Kidney (tissue), 14 donors: Measurements from ENCODE around the gene POP5. TPM values are rescaled to one million over a fixed set of nuclear protein-coding genes. Genes with fewer than 3 reads are reported as not detected.
A peak's percentile ranks its signal among the peaks of the same experiment; 100 is the strongest.

Experiments used
- DNase-seq, 5 donors: peaks; one replicate each; pipeline ENCODE4 v3.0.0-alpha.2; 2013 to 2020
- FAIRE-seq: peaks from 2 replicates; lab custom pipeline; 2012; peaks lifted over from hg19 to GRCh38; lab: Jason Lieb, UNC
- H3K27ac ChIP-seq, 2 donors: one replicate each; pipeline ENCODE4 v1.7.0; 2013; ENCODE audit warnings: low read depth in 2 of 2, low read length in 2 of 2, inconsistent platforms in 1 of 2
- H3K27me3 ChIP-seq: one replicate; pipeline ENCODE4 v1.7.1; 2013; ENCODE audit warnings: low read length, inconsistent platforms; ENCODE audit not compliant: control insufficient read depth, insufficient read depth
- H3K36me3 ChIP-seq, 3 donors: one replicate each; pipeline versions ENCODE4 v1.7.0 to v1.7.1; 2013; ENCODE audit warnings: low read length in 3 of 3, control low read depth in 1 of 3, inconsistent platforms in 1 of 3; ENCODE audit not compliant: insufficient read depth in 3 of 3, control insufficient read depth in 2 of 3
- H3K4me1 ChIP-seq, 3 donors: one replicate each; pipeline versions ENCODE4 v1.7.0 to v1.7.1; 2013; ENCODE audit warnings: low read length in 3 of 3, inconsistent platforms in 1 of 3, low read depth in 1 of 3; ENCODE audit not compliant: control insufficient read depth in 2 of 3, insufficient read depth in 2 of 3
- H3K4me3 ChIP-seq, 3 donors: one replicate each; pipeline versions ENCODE4 v1.7.0 to v1.8.1; 2013; ENCODE audit warnings: low read length in 3 of 3, control low read depth in 1 of 3, inconsistent platforms in 1 of 3
- H3K9ac ChIP-seq, 3 donors: one replicate each; pipeline versions ENCODE4 v1.7.0 to v1.7.1; 2013; ENCODE audit warnings: low read length in 3 of 3, control low read depth in 1 of 3, inconsistent platforms in 1 of 3
- H3K9me3 ChIP-seq, 3 donors: one replicate each; pipeline versions ENCODE4 v1.7.0 to v1.7.1; 2013; ENCODE audit warnings: low read length in 3 of 3, control low read depth in 1 of 3, inconsistent platforms in 1 of 3; ENCODE audit not compliant: control insufficient read depth in 2 of 3, insufficient read depth in 1 of 3
- CTCF ChIP-seq: IDR thresholded peaks from 3 replicates; pipeline ENCODE4 v1.5.1; 2012; ENCODE audit warnings: mild to moderate bottlenecking, moderate library complexity, borderline replicate concordance; ENCODE audit not compliant: insufficient read depth; ENCODE audit errors: extremely low read depth
- intact Hi-C: fragments of 100-400 bp; cut with DNase I; formaldehyde crosslinking; loops from one replicate; pipeline ENCODE4 v1.11.1; 2022
- polyA plus RNA-seq: library from polyadenylated mRNA; stranded (reverse); fragments of 350-450 nt; fragmentation: Illumina TruSeq; extraction: RNeasy Lipid Tissue Mini Kit (QIAGEN cat#74804); gene quantifications from one replicate; pipeline ENCODE4 v1.2.3, GENCODE V29; 2014; ENCODE audit warnings: low read depth, low replicate concordance; ENCODE audit not compliant: insufficient read depth
- total RNA-seq: library from RNA; stranded (reverse); fragmentation: NEBNext Ultra II Directional; extraction: Animal tissue kit (Norgen Biotek cat#: 25700); gene quantifications from one replicate; pipeline ENCODE4 v1.2.1, GENCODE V29; 2021
- donor health status: control.
- donor health status: control.
- donor health status: control.
- donor health status: control.
- donor health status: control.
- donor health status: DM: yes; HTN: yes; CAD: no.
- donor health status: Normal renal cell carcinoma (clear cell type).

POP5 gene
- total and polyA plus RNA-seq, 2 donors from 2014 or later, result 50.0 to 111 TPM

- Histone ChIP-seq H3K36me3 (no peaks in the 10 kb centered on the region), H3K27me3 (no peaks in the 10 kb centered on the region), H3K27ac (no peak overlapping the region), H3K4me3 (no peak overlapping the region), H3K9me3 (no peaks in the 10 kb centered on the region), H3K9ac (no peak overlapping the region), H3K4me1 (peaks cover 0 to 5% (median 2%) of the 10 kb centered on the region in 3 donors)
- peak in 1 of 5 donors; percentile 43 for DNase-seq
- intact Hi-C loops, result no loop called here
- no peak for TF ChIP-seq CTCF
- FAIRE-seq, result no peak
Measured at GRCh38 chr12:120628919-120629318, 47.7 kb upstream of the POP5 start.

- no peak for FAIRE-seq
- H3K9ac ChIP-seq, result no peak overlapping the region
- H3K27ac ChIP-seq, result no peak overlapping the region
- H3K27me3 ChIP-seq, result no peaks in the 10 kb centered on the region
- peaks cover 0 to 5% (median 2%) of the 10 kb centered on the region in 3 donors for H3K4me1 ChIP-seq
- no peaks in the 10 kb centered on the region for H3K36me3 ChIP-seq
- peak in 1 of 5 donors; percentile 43 for DNase-seq
- H3K9me3 ChIP-seq, result no peaks in the 10 kb centered on the region
- TF ChIP-seq CTCF, result no peak
- H3K4me3 ChIP-seq, result no peak overlapping the region
- intact Hi-C loops, result no loop called here
Measured at GRCh38 chr12:120625557-120626419, 44.6 kb upstream of the POP5 start.

- no peak for TF ChIP-seq CTCF
- Histone ChIP-seq H3K9ac (no peak overlapping the region), H3K4me1 (no peaks in the 10 kb centered on the region), H3K9me3 (no peaks in the 10 kb centered on the region), H3K36me3 (no peaks in the 10 kb centered on the region), H3K27ac (no peak overlapping the region), H3K27me3 (no peaks in the 10 kb centered on the region), H3K4me3 (no peak overlapping the region)
- FAIRE-seq (no peak), DNase-seq (peak in 1 of 5 donors; percentile 10)
- intact Hi-C loops, result no loop called here
Measured at GRCh38 chr12:120620624-120621023, 39.4 kb upstream of the POP5 start.
